LHCN-M2 (cell line): ENCODE measurements around the gene ETV5. TPM values are rescaled to one million over a fixed set of nuclear protein-coding genes. Genes with fewer than 3 reads are reported as not detected.
A peak's percentile ranks its signal among the peaks of the same experiment; 100 is the strongest.

ENCODE experiments used
- DNase-seq: peaks from one replicate; pipeline ENCODE4 v3.0.0-alpha.2; 2012; ENCODE audit warnings: low read depth
- total RNA-seq: library from RNA; depleted of rRNA; stranded (reverse); fragments of >200 nt; gene quantifications from 2 replicates; pipeline ENCODE4 v1.2.3, GENCODE V29; 2014

The ETV5 gene
- total RNA-seq, 1 experiment from 2014 or later = 57.0 TPM

GRCh38 chr3:186068243-186068552, 40.7 kb downstream of the ETV5 start:
- DNase-seq = no peak

GRCh38 chr3:186067360-186068242, 41.3 kb downstream of the ETV5 start:
- no peak for DNase-seq

GRCh38 chr3:186060222-186060621, 48.7 kb downstream of the ETV5 start:
- no peak for DNase-seq

GRCh38 chr3:186059192-186059591, 49.7 kb downstream of the ETV5 start:
- DNase-seq = no peak

- no peak for DNase-seq
These were observed 50.7 kb downstream of the ETV5 start for GRCh38 chr3:186058225-186058624.

- peak; percentile 86 for DNase-seq
These were observed 51.3 kb downstream of the ETV5 start for GRCh38 chr3:186057594-186057993.

- DNase-seq = no peak
These were observed 54.0 kb downstream of the ETV5 start for GRCh38 chr3:186054792-186055352.

- peak; percentile 86 for DNase-seq
These were observed 54.7 kb downstream of the ETV5 start for GRCh38 chr3:186053954-186054791.

GRCh38 chr3:186052096-186052840, 56.6 kb downstream of the ETV5 start:
- DNase-seq = no peak

GRCh38 chr3:186049001-186049400, 59.9 kb downstream of the ETV5 start:
- DNase-seq = peak; percentile 30

- DNase-seq = no peak
These were observed 60.8 kb downstream of the ETV5 start for GRCh38 chr3:186048119-186048518.

- DNase-seq = no peak
These were observed 62.1 kb downstream of the ETV5 start for GRCh38 chr3:186046838-186047237.

GRCh38 chr3:186044968-186045367, 63.9 kb downstream of the ETV5 start:
- DNase-seq = no peak

- DNase-seq = no peak
These were observed 64.5 kb downstream of the ETV5 start for GRCh38 chr3:186044427-186044826.

- DNase-seq = no peak
These were observed 66.2 kb downstream of the ETV5 start for GRCh38 chr3:186042521-186043202.

- DNase-seq = no peak
These were observed 66.9 kb downstream of the ETV5 start for GRCh38 chr3:186042036-186042435.

GRCh38 chr3:186038360-186038759, 70.5 kb downstream of the ETV5 start:
- no peak for DNase-seq

GRCh38 chr3:186035277-186035676, 73.6 kb downstream of the ETV5 start:
- DNase-seq = no peak

- no peak for DNase-seq
These were observed 76.6 kb downstream of the ETV5 start for GRCh38 chr3:186032321-186032720.

GRCh38 chr3:186025993-186026392, 82.9 kb downstream of the ETV5 start:
- peak; percentile 42 for DNase-seq

- DNase-seq = peak; percentile 98
These were observed 83.7 kb downstream of the ETV5 start for GRCh38 chr3:186025161-186025560.
